GM12878 (cell line): ENCODE measurements around the gene FKTN. TPM values are rescaled to one million over a fixed set of nuclear protein-coding genes. Genes with fewer than 3 reads are reported as not detected.

Experiments
- ATAC-seq: fragments of 200-7000 bp; cut with Tn5 transposase; 3 replicates; pipeline ENCODE4 v1.9.1; 2020; ENCODE audit warnings: mild to moderate bottlenecking, moderate library complexity
- BruUV-seq: library from RNA; stranded (reverse); fragments of 400-500 nt; replicated peaks from 2 replicates; lab custom pipeline; 2021; lab: Mats Ljungman, UMichigan
- CTCF ChIA-PET: fragments of 300-600 bp; sonication (Branson Sonifier 250); formaldehyde crosslinking; extraction: SDS; loops from one replicate; lab custom pipeline; 2021; ENCODE audit warnings: inconsistent platforms; lab: Yijun Ruan, JAX
- POLR2A ChIA-PET: fragments of 350-600 bp; formaldehyde crosslinking; extraction: SDS; loops from one replicate; lab custom pipeline; 2021; ENCODE audit warnings: inconsistent platforms; lab: Charles Lee
- RAD21 ChIA-PET: fragments of 300-600 bp; sonication (Branson Sonifier 250); formaldehyde crosslinking; loops from one replicate; lab custom pipeline; 2023; ENCODE audit warnings: antibody characterized with exemption; ENCODE audit not compliant: unreplicated experiment; lab: Charles Lee
- SMC1A ChIA-PET: fragments of 300-600 bp; sonication (Branson Sonifier 250); formaldehyde crosslinking; loops from one replicate; lab custom pipeline; 2023; ENCODE audit not compliant: unreplicated experiment, uncharacterized antibody; lab: Charles Lee
- DNase-seq: peaks from one replicate; pipeline ENCODE4 v3.0.0-alpha.2; 2011; ENCODE audit warnings: low read depth, low spot score
- FAIRE-seq: peaks from 3 replicates; lab custom pipeline; 2011; peaks lifted over from hg19 to GRCh38; lab: Jason Lieb, UNC
- H2AFZ ChIP-seq: 2 replicates; pipeline ENCODE4 v1.6.0; 2011; ENCODE audit warnings: low read depth, low read length, control low read depth; ENCODE audit not compliant: control insufficient read depth
- H3K27ac ChIP-seq: 2 replicates; pipeline ENCODE4 v1.5.1; 2011; ENCODE audit warnings: control low read depth; ENCODE audit not compliant: control insufficient read depth, insufficient read depth
- H3K27me3 ChIP-seq, 2 experiments: replicated peaks in 1 of 2; 2 replicates each; pipeline versions ENCODE4 v1.6.0 to v1.6.1; 2011; ENCODE audit warnings: low read length in 1 of 2; ENCODE audit not compliant: control insufficient read depth in 2 of 2, insufficient read depth in 2 of 2
- H3K36me3 ChIP-seq, 2 experiments: 2 replicates each; pipeline ENCODE4 v1.5.1; 2011; ENCODE audit warnings: low read length in 1 of 2; ENCODE audit not compliant: control insufficient read depth in 2 of 2, insufficient read depth in 2 of 2
- H3K4me1 ChIP-seq: 2 replicates; pipeline ENCODE4 v1.6.1; 2011; ENCODE audit warnings: mild to moderate bottlenecking, low read length, moderate library complexity, mixed read lengths; ENCODE audit not compliant: control insufficient read depth, insufficient read depth
- H3K4me2 ChIP-seq: 2 replicates; pipeline ENCODE4 v1.6.0; 2011; ENCODE audit warnings: control low read depth; ENCODE audit not compliant: control insufficient read depth, insufficient read depth
- H3K4me3 ChIP-seq: fragments of 200-600 bp; sonication (generic); 2 replicates; pipeline ENCODE4 v1.5.1; 2016
- H3K79me2 ChIP-seq: 2 replicates; pipeline ENCODE4 v1.6.0; 2011; ENCODE audit warnings: low read length; ENCODE audit not compliant: control insufficient read depth, insufficient read depth
- H3K9ac ChIP-seq: 2 replicates; pipeline ENCODE4 v1.8.0; 2011; ENCODE audit warnings: low read length, control low read depth, mixed read lengths; ENCODE audit not compliant: control insufficient read depth, insufficient read depth
- H3K9me3 ChIP-seq: replicated peaks from 3 replicates; pipeline ENCODE4 v1.5.1; 2011; ENCODE audit warnings: mild to moderate bottlenecking, low read length; ENCODE audit not compliant: control insufficient read depth, insufficient read depth
- H4K20me1 ChIP-seq: 2 replicates; pipeline ENCODE4 v1.6.0; 2011; ENCODE audit not compliant: control insufficient read depth, insufficient read depth
- CBX3 ChIP-seq: fragments of 200-600 bp; sonication (generic); IDR thresholded peaks from 2 replicates; pipeline ENCODE4 v1.6.1; 2016; ENCODE audit warnings: low read depth, borderline replicate concordance
- GABPA ChIP-seq: IDR thresholded peaks from 2 replicates; pipeline ENCODE4 v1.6.1; 2014; ENCODE audit warnings: antibody characterized with exemption, low read depth, mild to moderate bottlenecking, inconsistent platforms
- KDM1A ChIP-seq: fragments of 200-600 bp; sonication (generic); IDR thresholded peaks from 2 replicates; pipeline ENCODE4 v1.6.1; 2016; ENCODE audit warnings: borderline replicate concordance
- NR2C1 ChIP-seq: fragments of 450-650 bp; IDR thresholded peaks from 2 replicates; pipeline ENCODE4 v1.6.1; 2017; ENCODE audit warnings: antibody characterized with exemption, mild to moderate bottlenecking, moderate library complexity
- PAX5 ChIP-seq: IDR thresholded peaks from 2 replicates; pipeline ENCODE4 v1.6.1; 2011; ENCODE audit warnings: low read depth, low read length, borderline replicate concordance
- RFX5 ChIP-seq: IDR thresholded peaks from 2 replicates; pipeline ENCODE4 v1.6.1; 2011; ENCODE audit warnings: low read depth, low read length, improper control_type of control experiment
- SRF ChIP-seq, 2 experiments: IDR thresholded peaks; 2 replicates each; pipeline ENCODE4 v1.6.1; 2011; ENCODE audit warnings: low read depth in 2 of 2, low read length in 2 of 2, mild to moderate bottlenecking in 1 of 2, moderate library complexity in 1 of 2
- STAT1 ChIP-seq: fragments of 450-650 bp; conservative IDR thresholded peaks from 2 replicates; pipeline ENCODE4 v1.6.1; 2014; ENCODE audit warnings: antibody characterized with exemption, mild to moderate bottlenecking
- ZNF384 ChIP-seq: IDR thresholded peaks from 2 replicates; pipeline ENCODE4 v1.6.1; 2012; ENCODE audit warnings: low read depth, mild to moderate bottlenecking, low read length, improper control_type of control experiment, borderline replicate concordance
- WGBS: methylation state at CpG from one replicate; pipeline ENCODE4 v1.1.6; 2016; ENCODE audit warnings: low lambda C conversion rate; ENCODE audit not compliant: insufficient replicate concordance, insufficient coverage; ENCODE audit errors: missing lambda C conversion rate; 5-methylcytosine and 5-hydroxymethylcytosine counted together
- in situ Hi-C: fragments of 300-500 bp; cut with MboI; formaldehyde crosslinking; loops from 9 replicates; pipeline ENCODE4 v1.14.3; 2018; ENCODE audit warnings: mixed read lengths
- intact Hi-C: fragments of 100-400 bp; cut with micrococcal nuclease; formaldehyde crosslinking; loops from one replicate; pipeline ENCODE4 v1.14.2; 2022; ENCODE audit not compliant: unreplicated experiment
- polyA plus RNA-seq, 11 experiments: library from polyadenylated mRNA; depleted of rRNA in 4 of 11; unstranded in 6 of 11; stranded (reverse) in 5 of 11; fragments of >200 nt; fragmentation: Nextera tagmentation in 4 of 11; fragmentation: Illumina TruSeq in 1 of 11; extraction: Ambion mirVana in 4 of 11; extraction: Trizol in 1 of 11; gene quantifications; 1 replicate in 1 of 11; 2 replicates in 10 of 11; pipeline versions ENCODE4 v1.2.1 to v1.2.3, GENCODE V29; 2011 to 2016; ENCODE audit warnings: inconsistent platforms in 2 of 11, missing spikeins in 2 of 11, low read depth in 1 of 11
- total RNA-seq, 4 experiments: library from RNA; depleted of rRNA in 3 of 4; stranded (reverse); fragments of >200 nt in 3 of 4; fragmentation: Illumina TruSeq in 1 of 4; extraction: Trizol in 1 of 4; gene quantifications; 2 replicates each; pipeline versions ENCODE4 v1.2.1 to v1.2.3, GENCODE V29; 2013 to 2021
- TF ChIP-seq, protein P1 (sequence below): fragments of 450-650 bp; formaldehyde crosslinking; IDR thresholded peaks from 2 replicates; pipeline ENCODE4 v1.5.0; 2022; ENCODE audit warnings: mild to moderate bottlenecking, missing genetic modification characterization

The FKTN gene
- total and polyA plus RNA-seq, 10 of the 15 experiments (the other 5 are each of a cell fraction or from before 2014, with no cell fraction given) = 3.6 to 15.9 (median 10.6) TPM

DNA sequence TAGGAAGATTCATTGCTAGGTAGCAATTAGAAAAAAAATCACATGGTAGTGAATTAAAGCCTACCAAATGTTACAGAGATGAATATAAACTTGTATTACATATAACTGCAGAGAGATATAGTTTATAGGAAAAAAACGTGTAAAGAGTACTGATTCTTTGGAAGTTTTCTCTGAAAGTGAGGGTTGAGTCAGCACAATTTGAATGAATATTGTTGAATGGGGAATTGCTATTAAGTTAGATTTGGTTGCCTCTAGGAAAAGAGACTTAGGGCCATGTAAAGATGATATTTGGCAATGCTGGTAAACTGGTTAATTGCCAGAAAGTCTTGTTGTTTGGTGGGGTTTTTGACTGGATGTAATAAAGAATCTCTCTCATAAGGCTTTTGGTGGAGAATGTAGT, 67.2 kb downstream of the FKTN start:
- Histone ChIP-seq H3K27ac (no peak overlapping the region), H4K20me1 (no peaks in the 10 kb centered on the region), H3K9ac (no peak overlapping the region), H3K4me2 (no peak overlapping the region), H3K4me3 (no peak overlapping the region), H3K9me3 (no peaks in the 10 kb centered on the region), H2AFZ (no peak overlapping the region), H3K79me2 (no peaks in the 10 kb centered on the region), H3K36me3 (no peaks in the 10 kb centered on the region), H3K27me3 (no peaks in the 10 kb centered on the region), H3K4me1 (no peaks in the 10 kb centered on the region)
- FAIRE-seq = no peak
- ChIA-PET CTCF (interaction anchor here (0.6 to 1.5 kb wide), 3 partner anchors 13 to 1255 kb away, joined by 3 to 6 read pairs (median 4); no protein-coding TSS in a partner anchor), SMC1A (interaction anchor here (0.7 to 0.9 kb wide), 2 partner anchors 14 to 27 kb away, joined by 3 read pairs; no protein-coding TSS in a partner anchor), POLR2A (interaction anchor here (0.7 kb wide), 1 partner anchor 115 kb away, joined by 4 read pairs; no protein-coding TSS in a partner anchor), RAD21 (interaction anchor here (1.4 kb wide), 1 partner anchor 12 kb away, joined by 4 read pairs; no protein-coding TSS in a partner anchor)
- TF ChIP-seq RFX5 (no peak), ZNF384 (no peak), KDM1A (no peak)
- 52% methylated on average over 1 of the region's 1 CpG for WGBS
- no peak for ATAC-seq
- no TSS peak for BruUV-seq
- in situ Hi-C loops (no loop called here), intact Hi-C loops (no loop called here)
- no peak for DNase-seq

DNA sequence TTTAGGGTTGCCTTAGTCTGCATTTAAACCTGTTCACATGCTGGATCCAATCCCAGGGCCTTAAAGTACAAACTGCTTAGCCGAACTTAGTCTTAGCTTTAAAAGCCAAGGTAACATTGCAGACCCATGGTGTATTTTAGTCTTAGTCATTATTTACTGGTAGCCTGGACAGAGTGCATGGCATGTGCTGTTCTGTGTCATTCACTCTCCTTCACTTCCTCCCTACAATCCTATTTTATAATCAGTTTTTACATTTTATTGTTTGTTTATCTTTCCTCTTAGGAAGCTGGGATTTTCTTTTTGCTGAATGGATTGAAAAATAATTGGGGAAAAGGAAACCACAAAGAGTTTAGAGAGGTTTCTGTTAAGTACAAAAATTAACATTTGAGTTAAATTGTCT, 74.9 kb downstream of the FKTN start:
- intact Hi-C loops = no loop called here
- no peak for FAIRE-seq

More for the DNA sequence above, 74.9 kb downstream of the FKTN start:
- RAD21 ChIA-PET = no interaction called here
- no peaks in the 10 kb centered on the region for H4K20me1 ChIP-seq
- H3K4me2 ChIP-seq = no peak overlapping the region
- SMC1A ChIA-PET = interaction anchor here (1.0 to 1.1 kb wide), 2 partner anchors 8 to 11 kb away, joined by 3 read pairs; no protein-coding TSS in a partner anchor
- no peak overlapping the region for H3K27ac ChIP-seq
- no TSS peak for BruUV-seq
- no peak overlapping the region for H2AFZ ChIP-seq
- no peaks in the 10 kb centered on the region for H3K9me3 ChIP-seq
- POLR2A ChIA-PET = no interaction called here
- in situ Hi-C loops = no loop called here
- H3K4me1 ChIP-seq = no peaks in the 10 kb centered on the region
- ATAC-seq = no peak
- CTCF ChIA-PET = interaction anchor here (1.4 to 1.9 kb wide), 2 partner anchors 10 kb away, joined by 3 to 4 read pairs; no protein-coding TSS in a partner anchor
- no peak for DNase-seq
- H3K9ac ChIP-seq = no peak overlapping the region
- no peak overlapping the region for H3K4me3 ChIP-seq
- 0 out of 4 replicates have a peak, but pooled peaks cover 0 to 4% of the 10 kb centered on the region in 2 experiments for H3K36me3 ChIP-seq
- WGBS = 100% methylated on average over 1 of the region's 1 CpG
- TF ChIP-seq PAX5 (no peak), CBX3 (no peak), GABPA (no peak), STAT1 (no peak), SRF (IDR thresholded peaks at IDR 0.05; ENCODE audit: low read depth in 2 of 2, low read length in 2 of 2) (no peak), NR2C1 (no peak)
- TF ChIP-seq, protein P1, sequence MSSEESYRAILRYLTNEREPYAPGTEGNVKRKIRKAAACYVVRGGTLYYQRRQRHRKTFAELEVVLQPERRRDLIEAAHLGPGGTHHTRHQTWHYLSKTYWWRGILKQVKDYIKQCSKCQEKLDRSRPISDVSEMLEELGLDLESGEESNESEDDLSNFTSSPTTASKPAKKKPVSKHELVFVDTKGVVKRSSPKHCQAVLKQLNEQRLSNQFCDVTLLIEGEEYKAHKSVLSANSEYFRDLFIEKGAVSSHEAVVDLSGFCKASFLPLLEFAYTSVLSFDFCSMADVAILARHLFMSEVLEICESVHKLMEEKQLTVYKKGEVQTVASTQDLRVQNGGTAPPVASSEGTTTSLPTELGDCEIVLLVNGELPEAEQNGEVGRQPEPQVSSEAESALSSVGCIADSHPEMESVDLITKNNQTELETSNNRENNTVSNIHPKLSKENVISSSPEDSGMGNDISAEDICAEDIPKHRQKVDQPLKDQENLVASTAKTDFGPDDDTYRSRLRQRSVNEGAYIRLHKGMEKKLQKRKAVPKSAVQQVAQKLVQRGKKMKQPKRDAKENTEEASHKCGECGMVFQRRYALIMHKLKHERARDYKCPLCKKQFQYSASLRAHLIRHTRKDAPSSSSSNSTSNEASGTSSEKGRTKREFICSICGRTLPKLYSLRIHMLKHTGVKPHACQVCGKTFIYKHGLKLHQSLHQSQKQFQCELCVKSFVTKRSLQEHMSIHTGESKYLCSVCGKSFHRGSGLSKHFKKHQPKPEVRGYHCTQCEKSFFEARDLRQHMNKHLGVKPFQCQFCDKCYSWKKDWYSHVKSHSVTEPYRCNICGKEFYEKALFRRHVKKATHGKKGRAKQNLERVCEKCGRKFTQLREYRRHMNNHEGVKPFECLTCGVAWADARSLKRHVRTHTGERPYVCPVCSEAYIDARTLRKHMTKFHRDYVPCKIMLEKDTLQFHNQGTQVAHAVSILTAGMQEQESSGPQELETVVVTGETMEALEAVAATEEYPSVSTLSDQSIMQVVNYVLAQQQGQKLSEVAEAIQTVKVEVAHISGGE (CRISPR knock-in tag) = no peak
- H3K27me3 ChIP-seq = no peaks in the 10 kb centered on the region
- no peaks in the 10 kb centered on the region for H3K79me2 ChIP-seq
